LoVo (cell line): ENCODE results near the gene PHYKPL.
"Not testable (repeated sequence)": the region's sequence is repeated elsewhere in the genome, so short reads cannot be mapped to it uniquely, and the experiment has no call there.

Experiments used
- DNase-seq: peaks from one replicate; pipeline ENCODE4 v3.0.0-alpha.2; 2016; ENCODE audit warnings: low spot score

PHYKPL gene

DNA sequence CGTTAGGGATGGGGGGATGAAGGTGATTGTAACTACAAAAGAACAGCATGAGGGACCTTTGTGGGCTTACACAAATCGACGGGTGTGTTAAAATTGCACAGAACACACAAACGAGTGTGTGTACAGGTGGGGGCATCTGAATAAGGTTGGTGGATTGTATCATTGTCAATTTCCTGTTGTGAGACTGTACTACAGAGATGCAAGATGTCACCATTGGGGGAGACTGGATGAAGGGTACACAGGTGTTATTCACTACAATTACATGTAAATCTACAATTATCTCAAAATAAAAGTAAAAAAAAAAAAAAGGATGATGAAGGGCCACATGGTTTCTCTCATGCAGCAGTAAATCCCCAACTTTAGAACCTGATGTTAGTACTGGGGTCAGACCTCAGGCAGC is 31.4 kb upstream of the PHYKPL start:
- no peak for DNase-seq

DNA sequence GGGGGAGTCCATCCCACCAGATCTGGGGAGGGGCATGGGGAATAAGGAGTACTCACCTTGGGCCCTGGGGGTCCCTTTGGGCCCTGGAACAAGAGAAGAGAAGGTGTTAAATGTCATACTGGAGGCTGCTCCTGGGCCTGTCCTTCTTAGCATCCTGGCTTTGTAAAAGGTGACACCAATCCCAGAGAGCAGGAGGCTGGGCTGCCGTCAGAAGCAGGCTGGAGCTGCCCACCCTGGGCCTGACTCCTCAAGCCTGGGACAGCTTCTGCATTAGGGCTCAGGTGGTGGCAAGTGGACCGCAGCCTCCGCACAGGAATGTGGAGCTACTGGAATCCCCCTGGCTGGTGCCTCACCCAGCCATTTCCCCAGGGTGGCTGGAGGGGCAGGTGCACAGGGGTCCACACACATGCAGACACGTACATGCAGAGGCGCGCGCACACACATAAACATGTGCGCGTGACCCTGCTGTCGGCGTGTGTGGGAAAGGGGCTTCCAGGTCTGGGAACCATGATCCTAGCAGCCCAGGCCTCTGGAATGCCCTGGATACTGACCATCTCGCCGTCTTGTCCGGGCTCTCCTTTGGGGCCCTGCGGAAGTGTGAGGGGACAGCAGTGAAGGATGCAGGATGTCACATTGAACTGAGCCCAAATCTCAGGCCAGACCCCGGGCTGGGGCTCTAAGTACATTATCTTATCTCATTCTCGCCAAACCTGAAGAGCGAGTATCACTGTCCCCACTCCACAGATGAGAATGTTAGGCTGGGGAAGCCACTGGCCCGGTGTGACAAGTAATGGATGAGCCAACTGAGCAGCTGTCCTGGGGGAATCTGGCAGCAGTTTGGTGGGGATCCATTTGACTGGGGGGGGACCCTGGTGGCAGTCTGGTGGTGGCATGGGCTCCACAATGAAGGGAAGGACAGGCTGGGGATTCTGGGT is 29.3 kb upstream of the PHYKPL start:
- DNase-seq: no peak

DNA sequence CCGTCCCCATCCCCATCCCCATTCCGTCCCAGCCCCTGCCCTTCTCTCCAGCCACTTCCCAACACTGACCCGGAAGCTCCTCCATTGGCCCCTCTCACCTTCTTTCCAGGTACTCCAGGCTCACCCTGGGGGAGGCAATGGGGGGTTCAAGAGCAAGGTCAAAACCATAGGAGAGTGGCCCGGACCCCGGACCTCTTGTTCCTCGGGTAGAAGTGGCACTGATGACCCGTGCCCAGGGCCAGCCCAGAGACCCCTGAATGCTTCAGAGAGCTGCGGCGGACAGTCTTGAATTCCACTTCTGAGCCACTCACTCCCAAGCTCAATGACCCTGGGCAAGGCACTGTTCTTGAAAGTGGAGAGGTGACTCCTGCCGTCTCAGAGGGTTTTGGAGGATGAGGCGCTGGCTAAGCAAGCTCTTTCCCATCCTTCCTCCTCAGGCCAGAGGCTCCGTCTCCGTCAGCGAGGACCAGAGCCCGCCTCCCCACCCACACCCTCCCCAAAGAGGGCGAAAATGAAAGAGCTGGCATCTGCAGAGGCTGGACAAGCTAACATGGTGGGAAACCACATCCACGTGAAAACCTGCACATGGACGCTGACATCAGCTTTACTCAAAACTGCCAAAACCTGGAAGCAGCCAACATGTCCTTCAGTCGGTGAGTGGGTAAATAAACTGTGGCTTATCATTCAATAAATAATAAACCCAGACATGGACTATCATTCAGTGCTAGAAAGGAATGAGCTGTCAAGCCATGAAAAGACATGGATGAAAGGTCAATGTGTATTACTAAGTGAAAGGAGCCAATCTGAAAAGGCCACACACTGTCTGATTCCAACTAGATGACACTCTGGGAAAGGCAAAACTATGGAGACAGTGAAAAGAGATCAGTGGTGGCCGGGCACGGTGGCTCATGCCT is 27.3 kb upstream of the PHYKPL start:
- DNase-seq: no peak

DNA sequence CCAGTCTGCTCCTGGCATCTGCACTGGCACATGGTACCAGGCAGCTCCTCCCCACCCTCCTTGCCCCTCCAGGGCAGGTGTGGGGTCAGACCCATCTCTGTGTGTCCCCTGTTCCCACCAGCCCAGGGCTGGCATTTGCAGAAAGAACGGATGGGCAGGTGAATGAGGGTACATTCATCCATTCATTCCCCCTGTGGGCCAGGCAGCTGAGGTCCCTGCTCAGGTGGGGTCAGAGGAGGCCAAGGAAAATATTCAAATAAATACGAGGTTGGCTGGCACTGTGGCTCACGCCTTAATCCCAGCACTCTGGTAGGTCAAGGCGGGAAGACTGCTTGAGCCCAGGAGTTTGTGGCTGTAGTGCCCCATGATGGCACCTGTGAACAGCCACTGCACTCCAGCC is 25.0 kb upstream of the PHYKPL start:
- DNase-seq: no peak

- DNase-seq: no peak
These were observed 24.1 kb upstream of the PHYKPL start for GRCh38 chr5:178256746-178257145.

DNA sequence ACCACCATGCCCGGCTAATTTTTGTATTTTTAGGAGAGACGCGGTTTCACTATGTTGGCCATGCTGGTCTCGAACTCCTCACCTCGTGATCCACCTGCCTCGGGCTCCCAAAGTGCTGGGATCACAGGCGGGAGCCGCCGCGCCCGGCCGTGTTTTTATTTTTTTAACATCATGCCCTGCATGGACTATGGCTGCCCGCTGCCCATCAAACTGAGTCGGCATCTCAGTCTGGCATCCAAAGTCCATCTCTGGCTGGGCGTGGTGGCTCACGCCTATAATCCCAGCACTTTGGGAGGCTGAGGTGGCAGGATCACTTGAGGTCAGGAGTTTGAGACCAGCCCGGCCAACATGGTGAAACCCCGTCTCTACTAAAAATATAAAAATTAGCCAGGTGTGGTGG is 21.0 kb upstream of the PHYKPL start:
- not testable (repeated sequence) for DNase-seq

- no peak for DNase-seq
These were observed 19.7 kb upstream of the PHYKPL start for GRCh38 chr5:178252258-178252657.

DNA sequence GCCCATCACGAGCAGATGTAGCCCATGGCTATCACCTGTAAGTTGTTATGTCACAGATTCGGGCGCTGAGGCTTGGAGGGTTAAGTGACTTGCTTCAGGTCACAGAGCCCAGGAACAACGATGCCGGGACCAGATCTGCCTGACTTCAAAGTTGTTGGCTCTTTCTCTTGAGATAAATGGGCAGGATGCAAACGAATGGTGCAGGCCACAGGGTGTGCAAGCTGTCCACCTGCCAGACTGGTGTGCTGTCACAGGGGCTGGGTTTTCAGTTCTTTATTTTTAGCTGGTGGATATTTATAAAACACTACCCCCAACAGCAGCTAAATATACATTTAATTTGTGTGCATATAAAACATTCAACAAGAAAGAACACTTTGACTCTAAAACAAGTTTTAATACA is 17.7 kb upstream of the PHYKPL start:
- no peak for DNase-seq

- DNase-seq: no peak
These were observed 16.8 kb upstream of the PHYKPL start for GRCh38 chr5:178249191-178249989.

GRCh38 chr5:178248750-178249149 is 16.1 kb upstream of the PHYKPL start:
- DNase-seq: no peak

DNA sequence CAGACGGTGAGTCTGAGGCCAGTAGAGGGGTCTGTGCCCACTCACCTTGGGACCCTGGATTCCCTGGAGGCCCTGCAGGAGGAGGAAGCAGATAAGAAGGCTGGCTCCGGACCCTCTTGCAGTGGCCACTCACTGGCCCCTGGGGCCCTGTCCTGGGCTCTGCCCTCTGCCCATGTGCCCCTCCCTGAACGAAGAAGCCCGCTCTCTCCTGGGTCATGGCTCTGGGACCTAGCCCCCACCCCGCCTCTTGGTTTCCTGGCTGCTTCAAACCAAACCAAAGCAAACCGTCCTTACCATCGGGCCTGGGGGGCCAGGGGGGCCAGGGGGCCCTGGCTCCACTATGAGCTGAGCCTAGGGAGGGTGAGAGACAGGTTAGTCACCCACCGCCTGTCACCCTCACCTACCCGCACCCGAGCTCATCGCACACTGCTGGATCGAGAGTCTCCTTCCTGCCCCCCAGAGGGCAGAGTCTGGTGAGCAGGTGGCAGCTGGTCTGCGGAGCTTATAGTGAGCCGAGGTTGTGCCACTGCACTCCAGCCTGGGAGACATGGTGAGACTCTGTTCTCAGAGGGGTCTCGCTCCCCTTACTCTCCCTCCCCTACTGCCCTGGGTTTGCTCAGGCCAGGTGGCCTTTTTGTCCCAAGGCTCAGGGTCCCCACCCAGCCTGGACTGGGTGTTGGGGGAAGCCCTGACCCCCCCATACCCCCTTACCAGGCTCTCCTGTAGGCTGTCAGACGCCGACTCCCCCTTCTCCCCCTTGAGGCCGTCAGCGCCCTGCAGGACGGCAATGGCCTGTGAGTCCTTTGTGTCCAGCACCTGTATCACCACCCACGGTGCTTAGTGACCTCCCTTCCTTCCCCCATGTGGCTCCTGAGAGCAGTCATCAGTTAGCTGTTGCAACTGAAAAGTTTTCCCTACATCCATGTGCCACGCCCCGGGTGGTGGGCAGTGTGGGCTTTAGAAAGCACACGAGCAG is 15.2 kb upstream of the PHYKPL start:
- no peak for DNase-seq

DNA sequence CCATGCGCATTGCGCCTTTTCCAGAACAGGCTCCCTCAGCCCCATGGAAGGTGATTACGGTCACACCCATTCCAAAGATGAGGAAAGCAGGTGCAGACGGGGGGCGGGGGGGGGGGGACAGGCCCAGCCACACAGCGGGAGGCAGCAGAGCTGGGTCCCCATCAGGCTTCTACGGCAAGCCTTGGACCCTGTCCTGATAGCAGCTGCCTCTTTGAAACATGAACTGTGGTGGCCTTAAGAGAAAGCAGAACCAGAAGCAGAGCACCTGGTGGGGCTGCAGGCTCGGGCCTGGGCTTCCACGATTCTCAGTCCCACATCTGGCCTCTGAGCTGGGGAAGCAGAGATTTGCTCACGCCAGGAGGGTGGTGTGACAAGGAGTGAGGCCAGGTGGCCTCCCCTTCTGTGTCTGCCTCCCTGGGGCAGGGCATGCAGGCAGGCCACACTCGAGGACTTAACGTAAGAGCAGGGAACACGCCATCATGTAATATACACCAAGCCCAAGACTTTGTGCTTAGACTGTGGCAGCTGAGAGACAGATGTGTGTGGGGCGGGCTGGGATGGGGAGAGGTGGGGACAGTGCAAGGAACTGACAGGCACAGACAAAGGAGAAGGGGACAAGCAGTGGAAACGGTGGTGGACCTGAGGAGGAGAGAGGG is 14.2 kb upstream of the PHYKPL start:
- DNase-seq: no peak

GRCh38 chr5:178245389-178245788 is 12.8 kb upstream of the PHYKPL start:
- no peak for DNase-seq

GRCh38 chr5:178244576-178244975 is 12.0 kb upstream of the PHYKPL start:
- DNase-seq: no peak

DNA sequence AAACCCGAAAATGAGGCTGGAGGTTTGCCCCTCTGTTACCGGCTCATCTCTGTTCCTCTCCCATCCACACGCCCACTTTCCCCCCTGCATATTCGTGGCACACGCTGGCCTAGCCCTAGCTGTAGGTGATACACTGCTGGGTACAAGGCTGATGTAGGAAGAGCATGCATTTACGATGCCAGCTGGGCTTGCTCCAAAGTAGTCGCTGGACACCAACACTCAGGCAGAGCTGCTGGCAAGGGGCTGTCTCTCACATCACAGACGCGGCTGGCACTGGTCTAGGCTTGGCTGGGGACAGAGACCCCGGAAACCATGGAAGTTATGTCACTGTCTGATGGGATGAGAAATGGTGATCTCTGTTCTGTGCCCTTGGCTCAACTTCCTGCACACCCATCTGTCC is 9.8 kb upstream of the PHYKPL start:
- DNase-seq: no peak

DNA sequence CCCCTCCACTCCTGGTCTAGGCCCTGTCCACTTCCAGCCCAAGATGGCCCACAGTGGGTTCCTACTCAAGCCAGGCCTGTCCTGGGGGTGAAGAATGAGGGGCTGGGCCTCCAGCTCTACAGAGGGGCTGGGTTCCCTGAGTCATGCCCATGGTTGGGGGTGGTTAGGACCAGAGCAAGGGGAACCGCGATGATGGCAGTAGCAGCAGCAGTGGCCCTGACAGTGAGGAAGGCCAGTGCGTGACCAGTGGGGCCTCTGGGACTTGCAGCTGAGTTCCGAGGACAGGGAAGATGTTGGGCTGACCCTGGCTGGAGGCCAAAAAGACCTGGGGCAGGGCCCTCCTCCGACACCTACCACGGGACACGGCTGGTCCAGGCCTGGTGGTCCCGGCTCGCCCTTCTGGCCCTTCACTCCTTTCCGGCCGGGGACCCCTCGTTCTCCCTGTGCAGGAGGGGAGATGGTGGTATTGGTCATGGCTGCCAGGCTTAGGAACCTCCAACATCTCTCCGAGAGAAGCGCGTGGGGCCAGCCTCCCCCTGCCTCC is 9.2 kb upstream of the PHYKPL start:
- no peak for DNase-seq

DNA sequence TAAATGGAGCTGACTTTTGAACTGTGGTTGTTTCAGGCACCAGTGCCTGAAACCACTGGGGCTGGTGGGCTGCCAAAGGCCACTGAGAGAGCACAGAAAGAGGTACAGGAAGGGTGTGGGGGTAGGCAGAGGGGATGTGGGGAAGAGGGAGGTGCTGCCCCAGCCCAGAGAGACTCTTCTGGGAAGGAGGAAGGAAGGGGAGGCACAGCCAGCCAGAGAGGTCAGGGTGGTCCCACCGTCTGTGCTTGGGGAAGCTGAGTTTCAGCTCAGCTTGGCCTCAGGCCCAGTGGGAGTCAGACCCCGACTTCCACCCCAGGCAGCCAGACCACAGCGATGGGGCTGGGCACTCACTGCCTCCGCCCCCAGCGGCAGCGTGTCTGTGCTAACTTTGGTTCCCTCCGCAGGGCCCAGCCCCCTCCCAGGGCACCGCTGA is 8.6 kb upstream of the PHYKPL start:
- DNase-seq: no peak

- no peak for DNase-seq
These were observed 8.2 kb upstream of the PHYKPL start for GRCh38 chr5:178240766-178241165.

- no peak for DNase-seq
These were observed 7.7 kb upstream of the PHYKPL start for GRCh38 chr5:178240341-178240741.
